K562 (cell line): ENCODE results near the gene RSPH6A. TPM values are rescaled to one million over a fixed set of nuclear protein-coding genes. Genes with fewer than 3 reads are reported as not detected.

Source experiments
- C11orf30 ChIP-seq: fragments of 450-650 bp; IDR thresholded peaks from 2 replicates; pipeline ENCODE4 v1.6.1; 2016; ENCODE audit warnings: low read depth, mild to moderate bottlenecking
- ERF ChIP-seq: fragments of 450-650 bp; formaldehyde crosslinking; IDR thresholded peaks from 2 replicates; pipeline ENCODE4 v1.4.0; 2020; ENCODE audit warnings: mild to moderate bottlenecking, mixed read lengths
- GTF2F1 ChIP-seq: IDR thresholded peaks from 2 replicates; pipeline ENCODE4 v1.6.1; 2011; ENCODE audit warnings: low read depth, low read length, improper control_type of control experiment
- PPARD ChIP-seq: fragments of 250-450 bp; sonication (Bioruptor Pico); IDR thresholded peaks from 2 replicates; pipeline ENCODE4 v1.8.0; 2022; ENCODE audit warnings: inconsistent platforms, mild to moderate bottlenecking, moderate library complexity
- STAT6 ChIP-seq: sonication (generic); formaldehyde crosslinking; IDR thresholded peaks from 2 replicates; pipeline ENCODE4 v1.8.1; 2023; ENCODE audit warnings: mild to moderate bottlenecking, missing genetic modification reagents
- ZNF398 ChIP-seq: fragments of 250-450 bp; sonication (Bioruptor Pico); IDR thresholded peaks from 2 replicates; pipeline ENCODE4 v1.8.0; 2021; ENCODE audit warnings: moderate library complexity, mild to moderate bottlenecking, inconsistent platforms
- ZNF407 ChIP-seq: fragments of 450-650 bp; IDR thresholded peaks from 2 replicates; pipeline ENCODE4 v1.6.1; 2016; ENCODE audit warnings: low read depth
- ZNF41 ChIP-seq: fragments of 250-450 bp; sonication (Bioruptor Pico); conservative IDR thresholded peaks from 2 replicates; pipeline ENCODE4 v1.4.0; 2020; ENCODE audit warnings: mild to moderate bottlenecking
- polyA plus RNA-seq, 8 experiments: library from polyadenylated mRNA; depleted of rRNA in 4 of 8; stranded (reverse) in 5 of 8; unstranded in 3 of 8; fragments of >200 nt; fragmentation: Nextera tagmentation in 2 of 8; fragmentation: Illumina TruSeq in 1 of 8; extraction: Ambion mirVana in 2 of 8; extraction: Trizol in 1 of 8; gene quantifications; 2 replicates each; pipeline versions ENCODE4 v1.2.1 to v1.2.3, GENCODE V29; 2011 to 2014; ENCODE audit warnings: inconsistent platforms in 1 of 8, missing spikeins in 1 of 8
- total RNA-seq, 7 experiments: library from RNA; depleted of rRNA in 6 of 7; stranded (reverse); fragments of >200 nt in 6 of 7; fragmentation: Illumina TruSeq in 2 of 7; extraction: Trizol in 2 of 7; gene quantifications; 2 replicates each; pipeline versions ENCODE4 v1.2.1 to v1.2.3, GENCODE V29; 2011 to 2021; ENCODE audit warnings: low replicate concordance in 1 of 7

The RSPH6A gene
- total and polyA plus RNA-seq, 9 of the 15 experiments (the other 6 are each of a cell fraction or from before 2014, with no cell fraction given) = 0.03 to 0.15 (median 0.07) TPM; not detected in 5

GRCh38 chr19:45794627-45795026 lies 20.5 kb downstream of the RSPH6A start (continued):
- no peak for TF ChIP-seq ZNF407
- no peak for TF ChIP-seq C11orf30
- TF ChIP-seq PPARD (CRISPR knock-in tag) = no peak
- TF ChIP-seq ZNF398 (CRISPR knock-in tag) = no peak
- TF ChIP-seq GTF2F1 = no peak
- no peak for TF ChIP-seq ERF (CRISPR knock-in tag)
- no peak for TF ChIP-seq ZNF41 (CRISPR knock-in tag)
- TF ChIP-seq STAT6 (CRISPR knock-in tag) = no peak
- TF ChIP-seq, all 486 proteins: peak for 5
